HG02678 (cell line): ENCODE data around the gene FGD5.

Experiments
- ATAC-seq: cut with Tn5 transposase; IDR thresholded peaks from one replicate; pipeline ENCODE4 v1.9.1; 2021; ENCODE audit warnings: mild to moderate bottlenecking, moderate library complexity; ENCODE audit not compliant: unreplicated experiment

The FGD5 gene

DNA sequence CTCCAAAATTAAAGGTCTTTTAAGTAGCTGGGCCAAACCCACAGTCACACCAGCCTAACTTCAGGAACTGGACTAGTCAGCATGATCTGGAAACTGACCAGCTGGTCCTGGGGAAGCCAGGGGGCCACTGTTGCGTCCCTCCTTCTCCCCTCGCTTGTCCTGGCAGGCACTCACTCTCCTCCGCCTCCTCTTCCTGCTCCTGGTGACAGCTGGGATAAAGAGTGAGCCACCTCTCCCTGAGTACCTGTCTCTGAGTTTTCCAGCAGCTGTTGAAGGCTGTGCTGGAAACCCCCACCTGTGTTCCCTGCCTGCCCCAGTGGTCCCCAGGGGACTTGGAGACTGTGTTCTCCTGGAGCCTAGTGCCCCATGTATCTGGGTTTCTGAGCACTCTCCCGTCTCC, 56.0 kb downstream of the FGD5 start:
- no peak for ATAC-seq

DNA sequence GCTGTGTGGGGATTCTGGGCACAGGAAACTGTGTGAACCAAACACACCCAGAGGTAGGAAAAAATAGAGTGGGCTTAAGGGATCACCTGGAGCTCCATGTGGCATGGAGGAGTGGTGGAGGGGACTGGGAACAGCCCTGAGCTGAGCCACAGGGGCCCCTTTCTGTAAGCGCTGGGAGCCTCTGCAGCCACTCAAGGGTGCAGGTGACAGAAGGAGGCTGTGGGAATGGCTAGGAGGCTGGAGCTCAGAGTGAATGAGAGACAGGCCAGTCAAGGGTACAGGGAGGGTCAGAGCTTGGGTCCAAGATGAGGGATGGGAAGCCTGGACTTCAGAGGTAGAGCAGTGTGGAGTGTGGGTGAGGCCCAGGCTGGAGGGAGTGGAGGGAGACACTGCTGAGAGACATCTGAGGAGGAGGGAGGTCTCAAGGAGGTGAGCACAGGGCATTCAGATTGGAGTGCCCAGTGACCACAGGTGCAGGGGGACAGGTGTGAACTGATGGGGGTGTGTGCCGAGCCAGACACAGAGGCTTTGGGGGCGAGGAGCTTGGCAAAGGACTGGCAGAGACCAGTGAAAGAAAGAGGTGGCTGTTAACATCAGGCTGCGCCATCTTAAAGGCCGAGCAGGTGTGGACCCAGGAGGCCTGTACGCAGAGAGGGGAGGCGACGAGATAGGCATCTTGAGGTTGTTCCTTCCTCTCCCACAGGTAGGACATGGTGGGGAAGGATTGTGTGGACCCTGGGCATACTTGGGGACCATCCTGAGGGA, 56.8 kb downstream of the FGD5 start:
- ATAC-seq, result no peak

DNA sequence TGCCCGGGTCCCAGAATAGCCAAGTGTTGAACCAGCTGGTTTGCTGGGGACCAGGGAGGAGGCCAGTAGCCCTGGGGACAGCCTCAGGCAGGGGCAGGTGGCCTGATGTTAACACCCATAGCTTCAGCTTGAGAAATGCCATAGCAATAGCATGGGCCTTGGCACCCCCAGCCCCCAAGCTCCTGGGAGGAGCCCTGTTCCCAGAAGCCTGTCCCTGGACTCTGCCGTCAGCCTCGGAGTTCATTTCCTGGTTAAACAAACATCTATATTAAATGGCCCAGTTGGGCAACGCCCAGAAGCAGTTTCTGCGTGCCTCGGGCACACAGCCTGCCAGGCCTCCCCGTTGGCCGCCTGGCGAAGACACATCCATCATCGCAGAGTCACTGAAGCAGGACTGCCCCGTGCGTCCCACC, 58.2 kb downstream of the FGD5 start:
- no peak for ATAC-seq

DNA sequence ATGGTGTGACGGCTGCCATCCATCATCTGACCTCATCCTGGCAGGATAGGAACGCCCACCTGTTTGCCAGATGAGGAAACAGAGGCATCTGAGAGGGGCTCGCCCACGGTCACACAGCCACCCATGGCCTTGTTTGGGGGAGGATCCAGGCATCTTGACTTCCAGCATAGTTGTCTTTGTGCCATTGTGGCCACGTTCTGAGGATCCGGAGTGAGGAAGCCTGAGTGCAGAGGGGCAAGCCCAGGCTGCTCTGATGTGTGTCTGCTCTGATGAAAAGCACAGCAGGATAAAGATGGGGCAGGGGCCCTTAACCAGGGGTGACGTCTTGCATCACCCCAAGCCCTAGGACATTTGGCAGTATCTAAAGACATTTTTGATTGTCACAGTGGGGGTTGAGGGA, 58.7 kb downstream of the FGD5 start:
- no peak for ATAC-seq

DNA sequence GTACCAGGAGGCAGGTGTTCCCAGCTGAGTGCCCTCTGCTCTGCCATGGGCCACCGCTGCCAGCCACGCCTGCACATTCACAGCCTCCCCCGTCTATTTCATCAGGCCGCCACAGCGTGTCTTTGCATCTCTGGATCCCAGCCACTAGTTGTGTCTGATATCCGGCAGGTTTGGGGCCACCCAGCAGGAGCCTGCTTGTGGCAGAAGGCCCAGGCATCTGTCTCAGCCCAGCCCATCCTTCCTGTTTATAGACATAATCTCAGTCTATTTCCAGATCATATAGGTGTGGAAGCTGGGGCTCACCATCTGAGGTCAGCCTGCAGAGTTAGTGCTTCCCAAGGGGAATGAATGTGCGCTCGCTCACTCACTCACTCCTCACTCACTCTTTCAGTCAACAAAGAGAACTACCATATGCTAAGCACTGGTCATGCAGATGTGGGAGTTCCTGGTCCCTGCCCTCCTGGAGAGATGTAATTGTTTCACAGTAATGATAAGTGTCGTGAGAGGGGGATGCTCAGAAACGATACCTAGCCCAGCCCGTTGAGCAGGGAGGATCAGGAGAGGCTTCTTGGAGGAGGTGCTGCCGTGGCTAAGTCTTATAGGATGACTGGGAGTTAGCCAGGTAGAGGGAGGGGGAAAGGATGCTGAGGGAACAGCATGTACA, 60.6 kb downstream of the FGD5 start:
- ATAC-seq, result no peak

DNA sequence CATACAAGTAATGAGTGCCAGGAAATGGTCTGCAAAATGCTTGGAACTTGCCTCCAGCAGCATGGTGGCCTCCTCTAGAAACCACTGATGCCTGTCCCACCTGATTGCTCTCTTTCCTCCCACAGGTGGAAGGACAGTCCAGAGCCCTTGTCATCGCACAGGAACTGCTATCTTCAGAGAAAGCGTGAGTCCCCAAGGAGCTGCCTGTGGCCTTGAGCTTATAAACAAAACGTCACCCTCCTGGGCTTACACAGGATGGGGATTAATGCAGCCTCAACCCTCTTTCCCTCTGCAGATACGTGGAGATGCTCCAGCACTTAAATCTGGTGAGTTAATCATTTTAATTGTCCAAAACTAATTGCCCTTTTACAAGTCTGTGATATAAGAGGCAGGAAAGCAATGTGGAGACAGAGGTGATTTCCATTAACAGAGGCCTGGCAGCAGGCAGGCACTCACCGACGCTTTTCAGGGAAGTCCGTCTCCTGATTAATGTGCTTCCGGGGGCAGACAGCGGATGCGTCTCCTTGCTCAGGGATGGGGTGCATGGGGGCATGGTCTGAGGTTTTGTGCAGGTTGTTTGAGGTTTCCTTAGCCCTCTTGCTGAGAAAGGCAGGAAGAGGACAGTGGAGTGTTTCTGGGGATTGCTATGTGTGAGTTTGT, 61.8 kb downstream of the FGD5 start:
- ATAC-seq, result no peak

DNA sequence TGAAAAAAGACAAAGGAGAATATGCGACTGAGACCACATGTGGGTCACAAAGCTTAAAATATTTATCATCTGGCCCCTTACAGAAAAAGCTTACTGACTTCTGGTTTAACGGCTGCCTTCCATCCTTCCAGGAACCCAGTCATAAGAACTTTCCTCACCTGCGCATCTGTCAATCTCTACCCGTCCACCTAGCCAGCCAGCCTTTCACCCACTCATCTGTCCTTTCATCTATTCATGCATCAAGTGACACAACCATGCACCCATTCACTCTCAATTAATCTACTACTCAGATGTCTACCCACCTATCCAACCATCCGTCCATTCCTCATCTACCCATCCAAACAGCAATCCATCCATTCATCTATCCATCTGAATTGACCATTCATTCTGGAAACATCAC, 64.5 kb downstream of the FGD5 start:
- no peak for ATAC-seq

DNA sequence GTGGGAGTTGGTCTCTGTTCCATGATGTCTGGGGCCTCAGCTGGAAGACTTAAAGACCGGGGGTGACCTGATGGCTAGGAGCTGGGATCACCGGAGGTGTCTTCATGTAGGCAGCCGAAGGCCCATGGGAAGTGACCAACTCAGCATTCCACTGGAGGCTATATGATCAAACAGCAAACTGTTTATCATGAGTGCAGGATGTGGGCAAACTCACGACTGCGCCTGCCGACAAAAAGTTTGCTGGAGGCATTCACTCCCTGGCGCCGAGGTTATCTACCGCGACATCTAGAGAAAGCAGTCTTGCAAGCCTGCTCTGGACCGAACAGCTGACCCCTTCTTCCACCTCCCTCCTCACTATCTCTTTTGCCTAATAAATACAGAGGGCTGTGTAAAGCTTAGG, 65.9 kb downstream of the FGD5 start:
- ATAC-seq, result no peak

DNA sequence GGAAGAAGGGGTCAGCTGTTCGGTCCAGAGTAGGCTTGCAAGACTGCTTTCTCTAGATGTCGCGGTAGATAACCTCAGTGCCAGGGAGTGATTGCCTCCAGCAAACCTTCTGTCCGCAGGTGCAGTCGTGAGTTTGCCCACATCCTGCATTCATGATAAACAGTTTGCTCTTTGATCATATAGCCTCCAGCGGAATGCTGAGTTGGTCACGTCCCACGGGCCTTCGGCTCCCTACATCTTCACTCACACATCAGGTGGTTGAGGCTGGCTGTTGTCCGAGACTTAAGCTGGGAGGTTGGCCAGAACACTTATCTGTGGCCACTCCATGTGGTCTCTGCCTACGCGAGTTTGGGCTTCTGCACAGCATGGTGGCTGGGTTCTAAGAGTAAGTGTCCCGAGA, 66.5 kb downstream of the FGD5 start:
- ATAC-seq, result no peak

DNA sequence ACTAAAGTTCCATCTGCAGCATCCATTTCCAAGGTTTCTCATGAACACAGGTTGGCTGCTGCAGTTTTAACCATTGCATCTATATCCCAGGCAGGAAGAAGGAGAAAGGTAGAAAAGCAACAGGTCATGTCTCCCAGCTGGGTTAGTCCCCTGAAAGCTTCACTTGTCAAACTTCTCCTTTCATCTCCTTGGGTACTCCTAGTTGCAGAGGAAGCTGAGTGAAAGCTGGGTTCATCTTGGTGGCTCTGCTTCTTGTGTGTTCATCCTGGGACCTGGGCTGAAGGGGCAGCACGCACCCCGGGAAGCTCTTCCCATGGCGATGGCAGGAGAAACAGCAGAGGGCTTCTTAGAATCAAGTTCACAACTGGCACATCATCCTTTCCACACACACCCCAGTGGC, 67.3 kb downstream of the FGD5 start:
- no peak for ATAC-seq

DNA sequence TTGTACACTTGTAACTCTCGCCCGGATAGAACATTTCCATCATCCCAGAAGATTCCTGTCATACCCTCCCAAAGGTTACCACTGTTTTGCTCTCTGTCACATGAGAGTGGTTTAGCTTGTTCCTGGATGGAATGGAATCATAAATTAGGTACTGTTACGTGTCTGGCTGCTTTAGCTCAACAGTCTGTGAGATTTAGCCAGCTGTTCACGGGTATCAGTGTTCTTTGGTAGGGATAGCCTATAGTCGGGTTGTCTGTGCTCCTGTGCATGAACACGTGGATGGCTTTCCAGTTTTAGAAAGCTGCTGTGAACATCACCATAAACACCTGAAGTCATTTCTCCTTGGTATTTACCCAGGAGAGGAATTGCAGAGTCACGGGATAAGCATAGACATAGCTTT, 70.4 kb downstream of the FGD5 start:
- no peak for ATAC-seq

DNA sequence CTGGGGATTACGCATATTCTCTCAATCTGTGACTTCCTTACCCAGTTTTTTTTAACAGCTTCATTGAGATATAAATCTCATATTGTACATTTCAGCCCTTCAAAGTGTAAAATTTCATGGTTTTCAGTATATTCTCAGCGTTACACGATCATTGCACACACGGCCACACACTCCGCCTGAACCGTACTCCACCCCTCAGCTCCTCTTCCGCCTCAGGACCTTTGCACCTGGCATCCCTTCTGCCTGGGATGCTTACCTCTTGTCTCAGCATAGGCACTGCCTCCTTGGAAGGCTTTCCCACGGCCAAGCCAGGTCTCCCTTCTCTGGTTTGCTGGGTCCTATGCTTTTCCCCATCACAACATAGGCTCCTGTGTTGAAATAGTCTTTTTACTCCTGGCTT, 71.2 kb downstream of the FGD5 start:
- no peak for ATAC-seq

DNA sequence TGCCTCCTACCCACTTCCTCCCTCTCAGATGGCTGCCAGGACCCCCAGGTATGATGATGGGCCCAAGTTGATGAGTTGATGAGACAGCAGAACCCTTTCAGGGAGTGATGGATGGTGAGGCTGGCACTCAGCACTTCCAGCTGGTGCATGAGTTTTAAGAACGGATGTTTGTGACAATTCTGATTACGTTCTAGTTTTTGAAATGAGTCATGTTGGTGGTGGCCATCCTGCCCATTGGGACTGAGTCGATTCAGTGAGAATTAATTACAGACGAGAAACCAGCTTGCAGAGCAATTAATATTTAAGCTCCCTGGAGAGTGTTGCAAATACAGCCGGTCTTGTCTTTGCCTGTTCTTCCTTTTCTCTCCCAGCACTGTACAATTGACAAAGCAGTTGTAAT, 71.7 kb downstream of the FGD5 start:
- ATAC-seq, result no peak

DNA sequence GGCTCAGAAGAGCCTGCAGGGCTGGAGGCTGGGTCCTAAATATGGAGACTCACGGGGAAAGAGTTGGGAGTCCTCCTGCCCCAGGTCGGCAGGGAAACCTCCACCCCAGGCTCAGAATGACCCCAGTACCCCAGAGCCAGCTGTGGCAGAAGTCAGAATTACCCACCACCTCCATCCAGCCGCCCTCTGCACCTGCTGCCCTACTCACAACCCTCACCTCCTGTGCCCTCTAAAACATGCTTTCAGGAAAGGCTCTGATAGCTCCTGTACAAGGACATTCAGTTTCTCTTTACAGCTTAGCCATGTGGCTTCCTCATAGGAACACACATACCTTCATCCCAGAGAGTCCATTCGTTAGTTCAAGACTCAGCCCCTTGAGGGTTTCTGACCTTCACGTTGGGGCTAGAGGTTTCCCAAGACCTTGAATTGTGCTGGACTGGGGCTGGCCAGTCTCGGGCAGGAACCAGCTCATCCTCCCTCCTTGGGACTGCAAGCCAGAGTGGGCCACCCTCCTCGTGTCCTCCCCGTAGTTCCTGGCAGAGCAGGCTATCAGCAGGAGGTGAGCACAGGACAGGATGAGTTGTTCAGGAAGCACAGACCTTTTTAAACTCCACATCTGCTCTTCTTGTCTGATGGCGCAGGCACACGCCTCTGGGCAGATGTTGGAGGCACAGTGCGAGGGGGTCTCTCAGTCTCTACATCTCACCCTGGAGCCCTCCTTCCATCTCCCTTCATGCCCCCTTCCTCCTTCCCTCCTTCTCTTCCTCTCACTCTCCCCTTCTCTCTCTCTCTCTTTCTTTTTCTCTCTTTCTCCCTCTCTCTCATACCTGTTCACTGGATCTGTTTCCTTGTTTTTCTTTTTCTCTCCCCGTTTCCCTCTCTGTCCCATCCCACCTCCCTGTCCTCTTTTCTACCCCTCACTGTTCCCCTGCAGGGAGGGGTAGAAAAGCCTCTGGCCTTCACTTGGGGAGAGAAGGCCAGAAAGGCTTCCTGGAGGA, 72.7 kb downstream of the FGD5 start:
- no peak for ATAC-seq

DNA sequence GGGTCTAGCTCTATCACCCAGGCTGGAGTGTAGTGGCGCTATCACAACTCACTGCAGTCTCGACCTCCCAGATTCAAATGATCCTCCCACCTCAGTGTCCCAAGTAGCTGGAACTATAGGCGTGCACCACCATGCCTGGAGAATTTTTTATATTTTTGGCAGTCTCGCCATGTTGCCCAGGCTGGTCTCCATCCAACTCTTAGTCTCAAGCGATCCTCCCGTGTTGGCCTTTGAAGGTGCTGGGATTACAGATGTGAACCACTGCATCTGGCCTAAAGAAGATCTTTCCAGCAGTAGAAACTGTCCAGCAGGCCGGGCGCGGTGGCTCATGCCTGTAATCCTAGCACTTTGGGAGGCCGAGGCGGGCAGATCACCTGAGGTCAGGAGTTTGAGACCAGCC, 73.5 kb downstream of the FGD5 start:
- ATAC-seq, result no peak

DNA sequence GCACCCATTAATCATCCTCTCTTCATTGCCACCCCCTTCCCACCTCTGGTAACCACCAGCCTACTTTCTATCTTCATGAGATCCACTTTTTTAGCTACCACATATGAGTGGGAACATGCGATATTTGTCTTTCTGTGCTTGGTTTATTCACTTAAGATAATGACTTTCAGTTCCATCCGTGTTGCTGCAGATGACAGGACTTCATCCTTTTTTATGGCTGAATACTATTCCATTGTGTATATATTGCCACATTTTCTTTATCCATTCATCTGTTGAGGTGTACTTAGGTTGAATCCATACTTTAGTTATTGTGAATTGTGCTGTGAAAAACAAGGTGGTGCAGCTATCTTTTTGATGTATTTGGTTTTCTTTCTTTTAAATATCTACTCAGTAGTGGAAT, 75.3 kb downstream of the FGD5 start:
- no peak for ATAC-seq

DNA sequence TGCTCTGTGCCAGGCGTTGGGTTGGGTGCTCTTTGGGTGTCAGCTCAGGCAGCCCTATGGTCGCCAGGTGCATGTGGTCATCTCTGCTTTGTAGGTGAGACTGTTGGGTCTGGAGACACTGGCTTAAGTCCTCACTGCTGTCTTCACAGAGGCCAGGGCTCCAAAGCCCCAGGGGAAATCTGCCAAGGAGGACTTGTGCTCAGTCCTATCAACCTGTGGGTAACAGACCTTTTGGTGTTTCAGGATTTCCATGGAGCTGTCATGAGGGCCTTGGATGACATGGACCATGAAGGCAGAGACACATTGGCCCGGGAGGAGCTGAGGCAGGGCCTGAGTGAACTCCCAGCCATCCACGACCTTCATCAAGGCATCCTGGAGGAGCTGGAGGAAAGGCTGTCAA, 78.5 kb downstream of the FGD5 start:
- no peak for ATAC-seq

DNA sequence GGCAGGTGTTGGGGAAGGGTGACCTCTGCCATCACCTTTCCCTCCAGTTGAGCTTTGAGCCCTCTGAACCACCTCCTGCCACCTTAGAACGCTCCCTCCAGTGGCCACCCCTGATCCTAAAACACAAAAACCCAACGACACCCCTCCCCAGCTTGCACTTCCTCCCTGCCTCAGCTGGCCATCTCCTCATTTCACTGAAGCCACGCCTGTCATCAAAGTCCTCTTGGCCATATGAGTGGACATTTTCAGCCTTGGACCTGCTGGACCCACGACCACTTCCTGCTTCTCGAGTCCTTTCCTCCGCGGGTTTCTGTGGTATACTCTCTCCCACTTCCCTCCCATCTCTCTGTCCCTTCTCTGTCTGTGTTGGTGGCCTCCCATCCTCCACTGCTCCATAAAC, 80.2 kb downstream of the FGD5 start:
- ATAC-seq, result no peak

DNA sequence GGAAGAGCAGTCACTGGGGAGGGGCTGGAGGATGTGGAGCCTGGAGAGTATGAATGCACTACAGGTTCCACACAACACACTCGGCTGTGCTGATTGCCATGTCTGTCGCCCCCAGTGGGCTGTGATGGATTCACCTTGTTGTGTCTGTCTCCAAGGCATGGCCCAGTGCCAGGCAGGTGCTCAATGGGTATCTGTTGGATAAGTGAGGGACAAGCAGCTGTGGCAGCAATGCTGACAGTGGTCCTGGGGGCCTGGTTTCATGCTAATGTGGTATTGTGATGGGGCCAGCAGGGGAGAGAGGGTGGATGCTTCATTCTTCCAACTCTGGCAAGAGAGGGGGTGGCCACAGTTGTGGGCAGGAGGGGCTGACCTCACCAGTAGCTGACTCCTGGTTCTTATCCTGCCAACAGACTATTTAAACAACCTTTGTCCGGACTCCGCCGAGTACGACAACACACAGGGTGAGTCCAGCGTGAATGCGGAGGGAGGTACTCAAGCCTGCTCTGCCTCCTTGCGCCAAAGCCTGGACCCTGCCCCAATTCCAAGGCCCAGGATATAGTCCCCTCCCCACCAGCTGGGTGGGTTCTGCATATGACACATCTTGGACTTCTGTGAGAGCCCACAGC, 81.3 kb downstream of the FGD5 start:
- no peak for ATAC-seq
